RWPE2 (cell line): Measurements from ENCODE around the gene PRKG1.
A peak's percentile ranks its signal among the peaks of the same experiment; 100 is the strongest.

ENCODE experiments used
- ATAC-seq: fragments of 200-7000 bp; cut with Tn5 transposase; 3 replicates; pipeline ENCODE4 v1.9.1; 2021; ENCODE audit warnings: low read depth
- DNase-seq: peaks from one replicate; pipeline ENCODE4 v3.0.0-alpha.2; 2020; ENCODE audit warnings: low spot score
- H3K27ac ChIP-seq: fragments of 450-650 bp; 2 replicates; pipeline ENCODE4 v1.5.1; 2017; ENCODE audit warnings: mild to moderate bottlenecking; ENCODE audit not compliant: poor library complexity, severe bottlenecking
- H3K27me3 ChIP-seq: fragments of 250-450 bp; sonication (Bioruptor Pico); 2 replicates; pipeline ENCODE4 v1.5.1; 2021; ENCODE audit warnings: mild to moderate bottlenecking, moderate library complexity; ENCODE audit not compliant: insufficient read depth, poor library complexity, severe bottlenecking
- H3K36me3 ChIP-seq: fragments of 250-450 bp; sonication (Bioruptor Pico); 2 replicates; pipeline ENCODE4 v1.5.1; 2020; ENCODE audit warnings: low read depth, mild to moderate bottlenecking, moderate library complexity
- H3K4me1 ChIP-seq: fragments of 250-450 bp; sonication (Bioruptor Pico); 2 replicates; pipeline ENCODE4 v1.5.1; 2021; ENCODE audit warnings: mild to moderate bottlenecking, moderate library complexity; ENCODE audit not compliant: insufficient read depth, poor library complexity, severe bottlenecking
- H3K4me3 ChIP-seq: fragments of 250-450 bp; sonication (Bioruptor Pico); 2 replicates; pipeline ENCODE4 v1.5.1; 2021; ENCODE audit warnings: mild to moderate bottlenecking, moderate library complexity; ENCODE audit not compliant: severe bottlenecking
- H3K9me3 ChIP-seq: fragments of 250-450 bp; sonication (Bioruptor Pico); 2 replicates; pipeline ENCODE4 v1.5.1; 2021; ENCODE audit warnings: mild to moderate bottlenecking, moderate library complexity; ENCODE audit not compliant: severe bottlenecking
- TF ChIP-seq, protein P1 (sequence below): fragments of 450-650 bp; IDR thresholded peaks from one replicate; pipeline ENCODE4 v1.5.1; 2017; ENCODE audit warnings: mild to moderate bottlenecking, moderate library complexity; ENCODE audit not compliant: poor library complexity, severe bottlenecking

The PRKG1 gene

DNA sequence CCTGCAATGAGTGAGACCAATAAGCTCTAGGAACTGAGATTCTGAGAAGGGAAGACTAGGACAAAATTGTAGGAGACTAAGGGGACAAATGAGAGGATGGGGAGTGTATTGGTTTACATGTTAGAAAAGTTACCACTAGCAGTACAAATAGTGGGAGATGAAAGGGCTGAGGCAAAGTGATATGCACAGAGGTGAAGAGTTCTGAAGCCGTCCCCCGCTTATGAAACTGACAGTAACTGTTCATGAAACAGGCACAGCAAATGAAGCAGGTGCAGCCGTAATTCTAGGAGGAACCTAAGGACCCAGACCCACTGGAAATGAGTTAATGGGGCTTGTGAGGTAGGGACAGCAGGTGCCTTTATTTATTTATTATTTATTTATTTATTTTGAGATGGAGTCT is 211.3 kb downstream of the PRKG1 start:
- Histone ChIP-seq H3K9me3 (no peaks in the 10 kb centered on the region), H3K27ac (no peak overlapping the region), H3K36me3 (no peaks in the 10 kb centered on the region), H3K27me3 (no peaks in the 10 kb centered on the region), H3K4me3 (no peak overlapping the region), H3K4me1 (no peaks in the 10 kb centered on the region)
- TF ChIP-seq, protein P1, sequence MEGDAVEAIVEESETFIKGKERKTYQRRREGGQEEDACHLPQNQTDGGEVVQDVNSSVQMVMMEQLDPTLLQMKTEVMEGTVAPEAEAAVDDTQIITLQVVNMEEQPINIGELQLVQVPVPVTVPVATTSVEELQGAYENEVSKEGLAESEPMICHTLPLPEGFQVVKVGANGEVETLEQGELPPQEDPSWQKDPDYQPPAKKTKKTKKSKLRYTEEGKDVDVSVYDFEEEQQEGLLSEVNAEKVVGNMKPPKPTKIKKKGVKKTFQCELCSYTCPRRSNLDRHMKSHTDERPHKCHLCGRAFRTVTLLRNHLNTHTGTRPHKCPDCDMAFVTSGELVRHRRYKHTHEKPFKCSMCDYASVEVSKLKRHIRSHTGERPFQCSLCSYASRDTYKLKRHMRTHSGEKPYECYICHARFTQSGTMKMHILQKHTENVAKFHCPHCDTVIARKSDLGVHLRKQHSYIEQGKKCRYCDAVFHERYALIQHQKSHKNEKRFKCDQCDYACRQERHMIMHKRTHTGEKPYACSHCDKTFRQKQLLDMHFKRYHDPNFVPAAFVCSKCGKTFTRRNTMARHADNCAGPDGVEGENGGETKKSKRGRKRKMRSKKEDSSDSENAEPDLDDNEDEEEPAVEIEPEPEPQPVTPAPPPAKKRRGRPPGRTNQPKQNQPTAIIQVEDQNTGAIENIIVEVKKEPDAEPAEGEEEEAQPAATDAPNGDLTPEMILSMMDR = no peak
- no peak for ATAC-seq
- no peak for DNase-seq

DNA sequence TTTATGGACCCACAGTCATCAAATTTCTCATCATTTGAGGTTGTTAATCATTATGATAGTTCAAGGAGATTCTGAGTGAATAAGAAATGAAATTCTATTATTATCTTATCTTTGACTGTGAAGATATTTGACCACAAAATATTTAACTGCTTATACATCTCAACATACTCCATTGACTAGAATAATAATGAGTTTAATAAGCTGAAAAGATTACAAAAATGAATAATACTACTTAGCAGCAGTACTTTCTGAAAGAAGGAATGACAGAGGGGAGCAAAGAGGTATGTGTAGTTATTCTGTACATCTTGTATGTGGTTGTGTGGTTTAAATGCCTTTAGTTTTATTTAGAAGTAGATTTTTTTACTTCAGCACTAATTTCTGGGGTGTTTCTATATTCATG is 214.2 kb downstream of the PRKG1 start:
- DNase-seq = no peak
- no peak for ATAC-seq
- no peaks in the 10 kb centered on the region for H3K4me1 ChIP-seq
- H3K4me3 ChIP-seq = no peak overlapping the region
- no peaks in the 10 kb centered on the region for H3K27me3 ChIP-seq
- TF ChIP-seq, protein P1 = no peak
- no peaks in the 10 kb centered on the region for H3K9me3 ChIP-seq
- H3K27ac ChIP-seq = no peak overlapping the region
- no peaks in the 10 kb centered on the region for H3K36me3 ChIP-seq

DNA sequence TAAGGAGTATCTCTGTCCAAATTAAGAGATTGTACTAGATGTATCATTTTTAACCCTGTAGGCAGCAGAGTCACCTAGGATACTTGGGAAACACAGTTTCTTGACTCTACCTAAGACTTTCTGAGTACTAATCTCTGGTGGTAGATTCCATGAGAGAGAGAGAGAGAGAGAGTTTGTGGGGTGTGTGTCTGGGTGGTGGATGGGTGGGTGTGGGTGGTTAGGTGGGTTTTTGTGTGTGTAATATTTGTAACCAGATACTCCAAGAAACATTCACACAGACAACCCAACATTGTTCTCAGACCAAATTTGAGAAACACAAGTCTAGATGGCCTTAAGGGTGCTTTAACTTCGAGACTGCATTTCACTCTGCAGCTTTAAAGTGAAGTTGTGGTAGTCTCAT is 215.2 kb downstream of the PRKG1 start:
- H3K27me3 ChIP-seq = no peaks in the 10 kb centered on the region
- TF ChIP-seq, protein P1 = no peak
- no peak for ATAC-seq

DNA sequence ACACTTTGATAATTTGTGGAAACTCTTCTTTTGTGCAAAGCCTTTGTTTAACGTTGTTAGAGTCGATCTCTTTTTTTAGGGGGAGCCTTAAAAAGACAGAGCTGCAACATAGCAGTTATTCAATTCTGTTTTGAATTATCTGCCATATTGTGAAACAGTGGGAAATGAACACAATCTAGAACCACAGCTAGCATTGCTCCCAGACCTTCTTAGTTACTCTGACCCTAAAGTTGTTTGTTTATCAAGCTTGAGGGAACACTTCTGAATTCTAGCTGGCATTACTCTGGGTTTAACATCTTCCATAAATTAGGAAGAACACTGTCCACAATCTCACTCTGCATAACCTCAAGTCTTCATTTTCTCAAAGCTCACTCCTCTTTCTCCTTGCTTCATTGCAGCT is 217.7 kb downstream of the PRKG1 start:
- TF ChIP-seq, protein P1 = no peak
- H3K9me3 ChIP-seq = no peaks in the 10 kb centered on the region
- no peaks in the 10 kb centered on the region for H3K27me3 ChIP-seq
- no peak overlapping the region for H3K4me3 ChIP-seq
- H3K4me1 ChIP-seq = no peaks in the 10 kb centered on the region
- no peak for DNase-seq
- H3K27ac ChIP-seq = no peak overlapping the region
- no peak for ATAC-seq
- no peaks in the 10 kb centered on the region for H3K36me3 ChIP-seq

More for the DNA sequence above, 215.2 kb downstream of the PRKG1 start:
- H3K9me3 ChIP-seq = no peaks in the 10 kb centered on the region
- H3K4me1 ChIP-seq = no peaks in the 10 kb centered on the region
- H3K36me3 ChIP-seq = no peaks in the 10 kb centered on the region
- H3K4me3 ChIP-seq = no peak overlapping the region
- H3K27ac ChIP-seq = no peak overlapping the region
- no peak for DNase-seq

DNA sequence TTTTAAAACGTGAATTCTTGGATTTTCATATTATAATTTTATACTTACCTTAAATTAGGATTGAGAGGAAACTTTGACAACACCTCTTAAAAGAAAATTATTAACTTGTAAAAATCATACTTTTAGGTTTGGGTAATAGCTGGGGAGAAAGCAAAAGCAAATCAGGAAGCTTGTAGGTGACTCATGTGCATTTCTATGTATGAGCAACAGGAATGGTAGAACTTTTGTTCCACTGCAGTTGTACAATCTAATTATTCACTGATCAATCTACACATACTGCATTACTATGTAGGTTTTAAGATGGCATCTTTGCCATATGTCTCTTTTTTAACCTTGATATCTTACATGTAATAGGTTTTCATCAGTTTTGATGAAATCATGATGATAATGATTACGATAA is 223.2 kb downstream of the PRKG1 start:
- H3K27ac ChIP-seq = no peak overlapping the region
- DNase-seq = no peak
- no peaks in the 10 kb centered on the region for H3K36me3 ChIP-seq
- no peaks in the 10 kb centered on the region for H3K27me3 ChIP-seq
- ATAC-seq = peak; percentile 52; the same call in 1 of the 3 replicates
- H3K9me3 ChIP-seq = no peaks in the 10 kb centered on the region
- TF ChIP-seq, protein P1 = no peak
- no peak overlapping the region for H3K4me3 ChIP-seq
- no peaks in the 10 kb centered on the region for H3K4me1 ChIP-seq
